Cerebellar cortex (tissue), 1 donor: ENCODE measurements around the gene HOATZ.

Experiments used
- DNase-seq: peaks from one replicate; pipeline ENCODE4 v3.0.0-alpha.2; 2015; ENCODE audit warnings: low spot score

The HOATZ gene

GRCh38 chr11:111522426-111522825, 7.8 kb downstream of the HOATZ start:
- no peak for DNase-seq

DNA sequence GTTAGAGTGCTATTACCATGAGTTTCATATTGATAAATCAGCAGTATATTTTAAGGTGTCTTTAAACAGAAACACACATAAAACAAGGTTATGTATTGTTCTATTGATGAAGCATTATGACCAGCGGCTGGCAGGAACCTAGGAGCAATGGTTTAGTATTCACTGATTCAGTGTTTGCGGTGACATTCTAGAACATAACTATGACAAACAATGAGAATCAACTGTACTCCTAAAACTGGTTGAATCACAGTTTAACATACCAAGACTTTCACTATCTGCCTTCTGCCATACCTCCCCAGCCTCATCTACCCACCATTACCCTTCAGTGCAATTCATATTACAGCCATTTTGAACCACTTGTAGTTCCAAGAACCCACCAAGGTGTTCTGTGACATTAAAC, 8.8 kb downstream of the HOATZ start:
- DNase-seq: no peak

- DNase-seq: no peak
Measured at GRCh38 chr11:111524056-111524455, 9.5 kb downstream of the HOATZ start.

DNA sequence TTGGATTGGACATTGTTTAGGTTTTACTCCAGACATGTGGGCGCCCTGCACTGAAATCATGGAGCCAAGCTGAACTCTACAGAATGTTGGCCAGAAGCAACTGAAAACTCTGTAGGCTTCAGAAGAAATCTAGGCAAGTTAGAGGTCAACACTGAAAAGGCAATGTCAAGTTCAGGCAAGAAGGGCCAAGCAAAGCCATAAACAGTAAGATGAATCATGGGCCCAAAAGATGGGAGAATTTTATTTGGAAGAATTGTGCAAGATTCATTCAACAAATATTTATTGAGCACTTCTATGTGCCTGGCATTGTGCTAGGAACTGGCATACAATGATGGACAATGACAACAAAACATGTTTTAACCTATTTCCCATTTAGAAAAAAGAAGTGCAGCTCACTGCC, 10.9 kb downstream of the HOATZ start:
- no peak for DNase-seq

DNA sequence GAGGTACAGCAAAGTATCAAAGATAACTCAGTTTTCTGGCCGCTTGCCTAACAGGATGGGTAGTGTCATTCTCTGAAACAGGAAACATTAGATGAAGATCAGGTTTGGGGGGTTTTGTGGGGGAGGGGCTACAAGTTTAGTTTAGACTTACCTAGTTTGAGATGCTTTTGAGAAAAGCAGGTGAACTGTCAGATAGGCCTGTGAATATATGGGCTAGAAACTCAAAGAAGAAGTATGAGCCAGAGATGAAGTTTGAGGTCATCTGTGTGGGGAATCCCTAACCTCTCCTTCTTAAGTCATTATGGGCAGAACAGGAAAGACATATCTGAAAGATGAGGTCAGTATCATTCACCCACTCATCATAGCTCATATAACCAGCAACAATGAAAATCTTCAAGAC, 11.9 kb downstream of the HOATZ start:
- DNase-seq: no peak

DNA sequence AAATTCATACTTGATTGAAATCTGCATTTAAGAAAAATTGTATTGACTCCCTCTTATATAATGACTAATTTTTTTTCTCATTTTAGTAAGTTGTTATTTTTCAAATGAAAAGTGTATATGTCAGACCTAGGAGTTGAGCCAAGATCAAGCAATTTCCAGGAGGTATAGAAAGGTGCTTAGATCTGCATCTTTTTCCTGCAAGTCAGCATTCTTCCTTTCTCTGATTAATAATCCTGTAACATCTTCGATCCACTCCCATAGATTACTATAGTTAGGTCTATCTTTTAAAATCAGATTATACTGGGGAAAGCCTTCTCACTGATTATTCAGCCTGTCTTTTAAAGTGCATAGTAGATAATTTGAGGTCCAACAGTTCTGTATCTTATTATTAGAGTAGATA, 12.7 kb downstream of the HOATZ start:
- no peak for DNase-seq

DNA sequence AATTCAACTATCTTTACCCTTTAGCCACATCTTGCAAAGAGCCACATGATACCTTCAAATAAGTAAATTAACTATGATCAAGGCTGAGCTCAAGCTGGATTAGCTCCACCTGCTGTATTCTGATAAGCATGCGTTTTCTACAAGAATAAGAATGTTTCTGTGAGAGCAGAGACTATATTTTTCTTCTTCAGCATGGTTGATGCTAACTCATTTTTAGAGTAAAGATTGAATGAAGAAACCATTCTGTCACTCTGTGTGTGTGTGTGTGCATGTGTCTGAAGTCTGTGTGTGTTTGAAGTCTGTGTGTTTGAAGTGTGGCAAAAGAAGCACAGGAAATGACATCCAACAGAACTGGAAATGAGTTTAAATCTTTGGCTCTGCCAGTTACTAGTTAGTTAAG, 14.0 kb downstream of the HOATZ start:
- no peak for DNase-seq

GRCh38 chr11:111530091-111530490, 15.5 kb downstream of the HOATZ start:
- peak; percentile 57 for DNase-seq

- DNase-seq: no peak
Measured at GRCh38 chr11:111531136-111531535, 16.6 kb downstream of the HOATZ start.

- peak; percentile 74 for DNase-seq
Measured at GRCh38 chr11:111531687-111532364, 17.2 kb downstream of the HOATZ start.

- peak; percentile 92 for DNase-seq
Measured at GRCh38 chr11:111532365-111532709, 17.8 kb downstream of the HOATZ start.

- DNase-seq: no peak
Measured at GRCh38 chr11:111535281-111535680, 20.7 kb downstream of the HOATZ start.

GRCh38 chr11:111537336-111537860, 22.8 kb downstream of the HOATZ start:
- no peak for DNase-seq

DNA sequence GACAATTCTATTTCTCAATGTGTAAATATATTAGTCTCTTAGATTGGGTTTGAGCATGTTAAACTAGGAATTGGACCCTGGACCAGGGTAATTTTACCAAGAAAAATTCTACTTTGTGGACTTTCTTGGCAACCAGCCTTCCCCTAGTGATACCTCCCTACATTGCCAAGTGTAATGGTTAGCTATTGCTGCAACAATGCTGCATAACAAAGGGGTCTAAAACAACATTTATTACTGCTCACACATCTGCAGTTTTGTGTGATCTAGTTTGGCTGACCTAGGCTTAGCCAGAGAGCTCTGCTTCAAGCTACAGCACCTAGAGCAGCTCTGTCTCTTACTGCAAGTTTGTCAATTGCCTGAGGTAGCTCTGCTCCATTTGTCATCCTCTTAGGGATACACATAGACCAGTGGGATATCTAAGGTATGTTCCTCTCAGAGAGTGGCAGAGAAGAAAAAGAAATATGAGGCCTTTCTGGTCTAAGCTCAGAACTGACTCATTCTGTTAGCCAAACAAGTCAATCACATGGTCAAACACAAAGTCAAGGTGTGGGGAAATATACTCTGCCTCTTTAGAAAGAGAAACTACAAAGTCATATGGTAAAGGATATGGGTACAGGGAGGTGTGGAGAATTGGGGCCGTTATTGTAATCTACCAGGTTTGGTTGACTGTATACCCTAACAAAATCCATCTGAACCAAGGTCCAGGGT, 24.0 kb downstream of the HOATZ start:
- DNase-seq: no peak

DNA sequence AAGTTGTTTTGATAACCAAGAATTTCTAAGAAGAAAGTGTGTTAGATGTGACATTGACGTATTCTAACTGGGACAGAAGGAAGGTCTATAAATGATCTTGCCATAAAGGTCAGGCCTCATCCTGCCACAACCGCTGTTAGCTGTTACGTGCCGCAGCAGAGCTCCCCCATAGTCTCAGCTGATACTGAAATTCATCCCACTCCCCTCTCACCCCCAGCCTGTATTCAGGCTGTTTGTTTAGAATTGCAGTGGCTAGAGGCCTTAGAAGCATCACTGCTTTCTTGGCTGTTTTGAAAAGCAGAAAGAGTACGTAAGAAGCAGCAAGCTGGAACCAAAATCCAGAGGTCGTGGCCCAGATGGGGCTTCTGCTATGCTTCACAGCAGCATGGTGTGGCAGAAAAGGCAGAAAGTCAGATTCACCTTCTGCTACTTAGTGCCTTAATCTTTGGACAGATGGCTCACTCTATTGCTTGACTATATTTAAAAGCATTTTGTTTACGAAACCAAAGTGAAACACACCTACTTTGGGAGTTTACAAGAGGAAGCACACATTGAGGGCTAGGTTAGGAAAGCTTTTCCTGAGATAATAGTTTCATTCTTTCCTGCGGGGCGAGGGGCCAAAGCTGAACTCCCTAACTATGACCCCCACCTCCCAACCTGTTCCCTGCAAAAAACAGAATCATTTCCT, 25.0 kb downstream of the HOATZ start:
- DNase-seq: no peak

DNA sequence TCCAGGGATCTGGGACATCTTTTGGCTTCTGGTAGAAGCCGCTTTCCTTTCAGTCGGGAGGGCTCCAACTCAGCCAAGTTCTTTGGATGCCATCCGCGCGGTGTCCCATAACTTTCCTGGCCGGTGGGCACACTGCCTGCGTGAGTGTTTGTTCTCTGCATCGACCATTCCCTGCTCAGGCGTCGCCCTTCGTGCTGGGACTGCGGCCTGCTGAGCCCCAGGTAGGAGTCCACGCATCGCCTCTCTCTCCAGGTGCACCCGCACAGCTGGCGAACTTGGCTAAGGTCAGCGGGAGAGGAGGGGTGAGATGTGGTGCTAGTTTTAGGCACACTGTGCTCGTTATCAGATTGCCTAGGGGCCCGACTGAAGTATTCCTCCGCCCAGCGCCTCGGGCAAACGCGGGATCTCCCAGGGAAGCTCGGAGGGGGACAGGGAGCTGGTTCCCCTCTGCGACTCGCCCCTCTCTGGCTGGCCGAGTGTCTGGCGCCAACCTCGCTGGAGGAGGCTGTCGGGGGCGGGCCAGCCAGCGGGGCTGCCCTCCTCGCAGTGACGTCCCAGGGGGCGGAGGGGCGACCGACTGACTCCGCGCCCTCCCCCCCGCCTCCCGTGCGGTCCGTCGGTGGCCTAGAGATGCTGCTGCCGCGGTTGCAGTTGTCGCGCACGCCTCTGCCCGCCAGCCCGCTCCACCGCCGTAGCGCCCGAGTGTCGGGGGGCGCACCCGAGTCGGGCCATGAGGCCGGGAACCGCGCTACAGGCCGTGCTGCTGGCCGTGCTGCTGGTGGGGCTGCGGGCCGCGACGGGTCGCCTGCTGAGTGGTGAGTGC, 25.7 kb downstream of the HOATZ start, which contains the start of gene LAYN:
Gene LAYN (plus strand): TSS at position 607 of the 823 bp plus-strand sequence. CDS start 124 bp downstream, at position 731.
- DNase-seq: no peak

GRCh38 chr11:111540937-111541253, 26.3 kb downstream of the HOATZ start:
- DNase-seq: no peak

DNA sequence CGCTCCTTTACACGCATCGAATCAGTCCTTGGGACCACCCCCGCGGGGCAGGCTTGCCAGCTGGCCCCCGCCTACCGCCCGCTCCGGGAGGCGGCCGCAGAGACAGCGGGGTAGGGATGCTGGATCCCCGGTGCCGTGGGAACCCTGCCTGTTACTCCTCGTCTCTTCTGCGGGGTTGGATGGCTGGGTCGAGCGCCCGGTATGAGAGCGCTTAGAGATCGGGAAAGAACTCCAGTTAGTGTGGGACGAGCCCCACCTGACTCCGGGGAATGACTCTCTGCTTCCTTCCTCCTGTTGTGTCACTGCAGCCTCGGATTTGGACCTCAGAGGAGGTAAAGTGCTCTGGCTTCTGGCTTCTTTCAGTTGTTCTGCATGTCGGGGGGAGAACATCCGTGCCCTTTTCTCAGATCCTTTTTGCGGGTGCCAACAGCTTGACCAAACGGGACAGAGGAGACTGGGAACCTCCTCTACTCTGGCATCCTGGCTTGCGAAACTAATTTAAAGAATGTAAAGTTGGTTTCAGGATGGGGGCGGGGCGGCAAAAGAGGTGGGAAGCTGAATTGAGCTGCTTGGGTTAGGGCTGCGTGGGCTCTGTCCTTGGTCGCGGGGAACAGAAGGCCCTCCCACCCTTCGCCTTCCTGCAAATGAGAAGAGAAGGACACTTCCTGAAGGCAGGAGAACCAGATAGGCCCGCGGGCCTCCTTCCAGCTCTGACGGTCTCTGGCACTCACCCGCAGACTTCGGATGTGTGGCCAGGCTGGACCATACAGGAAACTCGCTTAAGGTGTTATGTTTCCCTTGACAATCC, 26.9 kb downstream of the HOATZ start:
- no peak for DNase-seq

DNA sequence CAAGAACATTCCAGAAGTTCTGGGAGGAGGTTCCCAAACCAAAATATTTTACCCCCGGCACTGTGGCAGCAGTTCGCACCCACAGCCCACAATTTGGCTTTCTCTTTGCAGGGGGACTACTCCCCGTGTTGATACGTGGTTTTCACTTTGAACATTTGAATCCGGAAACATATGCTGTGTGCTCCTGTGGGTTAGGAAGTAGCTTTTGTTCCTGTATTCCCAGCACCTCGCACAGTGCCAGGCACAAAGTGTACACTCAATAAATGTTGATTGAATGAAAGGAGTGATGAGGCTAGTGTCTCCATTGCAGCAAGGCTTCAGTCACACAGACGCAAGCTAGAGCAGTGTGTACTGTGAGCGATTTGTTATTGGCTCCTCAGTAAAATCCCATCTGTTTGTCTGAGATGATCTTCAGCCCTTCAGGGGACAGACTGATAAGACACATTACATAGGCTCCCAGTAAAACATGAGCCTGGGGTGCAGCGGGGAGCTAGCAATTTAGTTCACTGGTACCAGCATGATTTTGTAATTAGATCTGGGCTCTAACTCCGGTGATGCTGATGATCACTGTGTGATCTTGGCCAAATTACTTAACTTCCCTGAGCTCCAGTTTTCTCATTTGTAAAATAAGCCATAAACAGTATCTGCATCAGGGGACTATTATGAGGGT, 28.2 kb downstream of the HOATZ start:
- no peak for DNase-seq

DNA sequence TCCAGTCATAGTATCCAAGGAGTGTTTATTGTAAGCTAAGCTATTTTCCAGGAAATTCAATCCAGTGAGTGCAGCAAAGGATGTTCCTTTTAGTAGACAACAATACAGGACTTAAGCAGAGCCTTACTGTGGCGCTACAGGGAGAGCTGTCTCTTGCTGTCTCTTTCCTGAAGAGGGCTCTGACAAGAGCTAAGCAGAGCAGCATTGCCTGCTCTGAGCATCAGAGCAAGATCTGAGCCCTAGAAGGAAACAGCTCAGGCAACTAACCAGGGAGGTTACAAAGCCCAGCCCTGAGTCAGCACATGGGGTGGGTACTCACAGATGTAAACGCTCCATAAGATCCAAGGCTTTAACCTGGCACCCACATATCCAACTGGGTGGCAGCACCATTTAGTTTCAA, 33.9 kb downstream of the HOATZ start:
- DNase-seq: no peak
